Ureter (tissue), 1 donor: ENCODE data around the gene GPR78. TPM values are rescaled to one million over a fixed set of nuclear protein-coding genes. Genes with fewer than 3 reads are reported as not detected.
"Not testable (repeated sequence)": the region's sequence is repeated elsewhere in the genome, so short reads cannot be mapped to it uniquely, and the experiment has no call there.

Experiments used
- DNase-seq: peaks from one replicate; pipeline ENCODE4 v3.0.0-alpha.2; 2020; ENCODE audit warnings: low spot score
- total RNA-seq: library from RNA; stranded (reverse); gene quantifications from one replicate; pipeline ENCODE4 v1.2.4, GENCODE V29; 2023
- donor health status: DM: yes; HTN: yes; CAD: no.

The GPR78 gene
- total RNA-seq, 1 donor from 2014 or later: 1.4 TPM

GRCh38 chr4:8615921-8616787 lies 36.0 kb downstream of the GPR78 start:
- no peak for DNase-seq

- no peak for DNase-seq
These were observed 36.6 kb downstream of the GPR78 start for GRCh38 chr4:8616831-8617230.

GRCh38 chr4:8617486-8618040 lies 37.4 kb downstream of the GPR78 start:
- no peak for DNase-seq

- DNase-seq: no peak
These were observed 38.2 kb downstream of the GPR78 start for GRCh38 chr4:8618421-8618820.

DNA sequence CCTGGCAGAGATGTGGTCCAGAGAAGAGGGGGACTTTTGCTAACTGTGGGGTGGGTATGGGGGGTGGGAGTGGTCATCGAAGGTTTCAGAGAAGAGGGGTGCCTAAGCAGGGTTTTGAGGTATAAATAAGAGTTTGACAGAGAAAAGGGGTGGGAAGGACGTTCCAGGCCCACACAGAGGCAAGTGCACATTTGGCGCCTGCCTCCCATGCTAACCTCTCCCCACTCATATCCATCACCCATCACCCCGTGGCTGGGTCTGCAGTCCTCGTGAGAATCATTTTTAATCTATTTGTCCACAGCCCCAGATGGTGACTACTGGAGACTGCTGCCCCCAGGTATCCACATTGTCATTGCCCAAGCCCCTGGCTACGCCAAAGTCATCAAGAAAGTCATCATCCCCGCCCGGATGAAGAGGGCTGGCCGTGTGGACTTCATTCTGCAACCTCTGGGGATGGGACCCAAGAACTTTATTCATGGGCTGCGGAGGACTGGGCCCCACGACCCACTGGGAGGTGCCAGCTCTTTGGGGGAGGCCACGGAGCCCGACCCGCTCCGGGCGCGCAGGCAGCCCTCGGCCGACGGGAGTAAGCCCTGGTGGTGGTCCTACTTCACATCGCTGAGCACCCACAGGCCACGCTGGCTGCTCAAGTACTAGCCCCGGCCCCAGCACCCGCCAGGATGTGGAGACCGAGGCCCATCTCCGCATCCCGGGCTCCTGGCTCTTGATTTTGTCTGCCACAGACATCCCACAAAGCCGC lies 38.9 kb downstream of the GPR78 start:
- no peak for DNase-seq

GRCh38 chr4:8621135-8621534 lies 40.9 kb downstream of the GPR78 start:
- DNase-seq: not testable (repeated sequence)

- DNase-seq: not testable (repeated sequence)
These were observed 44.5 kb downstream of the GPR78 start for GRCh38 chr4:8624601-8625272.

DNA sequence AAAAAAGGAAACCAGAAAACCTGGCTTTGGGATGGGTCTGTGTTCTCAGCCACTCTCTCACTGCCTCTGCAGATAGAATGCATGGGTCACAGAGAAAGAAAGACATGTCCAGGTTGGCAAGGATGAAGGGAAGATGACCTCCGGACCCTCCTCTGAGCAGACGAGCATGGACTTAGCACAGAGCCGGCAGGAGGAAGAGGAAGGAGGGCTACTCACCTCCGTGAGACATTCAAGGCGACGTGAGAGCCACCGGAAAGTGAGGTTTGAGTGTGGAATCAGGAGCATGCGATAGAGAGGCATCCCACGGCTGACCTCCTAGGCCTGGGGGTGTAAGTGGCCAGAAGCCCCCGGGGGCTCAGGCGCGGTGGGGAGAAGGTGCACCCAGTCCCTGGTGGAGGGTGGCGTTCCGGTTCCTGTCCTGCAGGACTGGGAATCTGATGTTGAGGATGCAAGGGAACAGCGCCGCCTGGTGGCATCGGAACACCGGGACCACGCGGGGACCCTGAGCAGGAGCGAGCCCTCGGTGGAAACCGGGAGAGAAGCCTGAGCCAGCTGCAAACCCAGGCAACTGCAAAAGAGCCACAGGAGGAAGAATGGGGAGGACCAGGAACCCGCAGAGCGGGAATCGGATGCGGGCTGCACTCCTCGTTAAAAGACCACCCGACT lies 50.2 kb downstream of the GPR78 start:
- not testable (repeated sequence) for DNase-seq

GRCh38 chr4:8631896-8632295 lies 51.7 kb downstream of the GPR78 start:
- not testable (repeated sequence) for DNase-seq

GRCh38 chr4:8634773-8635172 lies 54.6 kb downstream of the GPR78 start:
- DNase-seq: not testable (repeated sequence)

DNA sequence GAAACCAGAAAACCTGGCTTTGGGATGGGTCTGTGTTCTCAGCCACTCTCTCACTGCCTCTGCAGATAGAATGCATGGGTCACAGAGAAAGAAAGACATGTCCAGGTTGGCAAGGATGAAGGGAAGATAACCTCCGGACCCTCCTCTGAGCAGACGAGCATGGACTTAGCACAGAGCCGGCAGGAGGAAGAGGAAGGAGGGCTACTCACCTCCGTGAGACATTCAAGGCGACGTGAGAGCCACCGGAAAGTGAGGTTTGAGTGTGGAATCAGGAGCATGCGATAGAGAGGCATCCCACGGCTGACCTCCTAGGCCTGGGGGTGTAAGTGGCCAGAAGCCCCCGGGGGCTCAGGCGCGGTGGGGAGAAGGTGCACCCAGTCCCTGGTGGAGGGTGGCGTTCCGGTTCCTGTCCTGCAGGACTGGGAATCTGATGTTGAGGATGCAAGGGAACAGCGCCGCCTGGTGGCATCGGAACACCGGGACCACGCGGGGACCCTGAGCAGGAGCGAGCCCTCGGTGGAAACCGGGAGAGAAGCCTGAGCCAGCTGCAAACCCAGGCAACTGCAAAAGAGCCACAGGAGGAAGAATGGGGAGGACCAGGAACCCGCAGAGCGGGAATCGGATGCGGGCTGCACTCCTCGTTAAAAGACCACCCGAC lies 55.8 kb downstream of the GPR78 start:
- DNase-seq: not testable (repeated sequence)

Other genes starting within 250 kb of the GPR78 start
- 49.5 TPM for gene ACOX3, start 139.7 kb upstream of the GPR78 start, total RNA-seq
- 29.5 TPM for gene TRMT44, start 139.6 kb upstream of the GPR78 start, total RNA-seq
- gene CPZ, start 12.4 kb downstream of the GPR78 start, total RNA-seq: 7.4 TPM